HCT116 (cell line): ENCODE measurements around the gene KPNA1.
"Not testable (repeated sequence)": the region's sequence is repeated elsewhere in the genome, so short reads cannot be mapped to it uniquely, and the experiment has no call there.

Experiments used
- EZH2 ChIP-seq: fragments of 200-600 bp; sonication (generic); IDR thresholded peaks from 2 replicates; pipeline ENCODE4 v1.6.1; 2017; ENCODE audit warnings: antibody characterized with exemption, mixed run types
- EZH2phosphoT487 ChIP-seq: fragments of 200-600 bp; IDR thresholded peaks from 2 replicates; pipeline ENCODE4 v1.6.1; 2018; ENCODE audit warnings: antibody characterized with exemption, borderline replicate concordance
- POLR2A ChIP-seq: IDR thresholded peaks from 2 replicates; pipeline ENCODE4 v1.7.0; 2011; ENCODE audit warnings: borderline replicate concordance; ENCODE audit not compliant: insufficient read depth, insufficient read length; ENCODE audit errors: extremely low read depth
- POLR2AphosphoS5 ChIP-seq: IDR thresholded peaks from 2 replicates; pipeline ENCODE4 v1.6.1; 2011; ENCODE audit warnings: mild to moderate bottlenecking, low read depth, low read length, moderate library complexity
- SIN3A ChIP-seq: IDR thresholded peaks from 2 replicates; pipeline ENCODE4 v1.6.1; 2012; ENCODE audit warnings: low read depth
- SP1 ChIP-seq: IDR thresholded peaks from 2 replicates; pipeline ENCODE4 v1.6.1; 2012; ENCODE audit warnings: low read depth
- YY1 ChIP-seq: IDR thresholded peaks from 2 replicates; pipeline ENCODE4 v1.6.1; 2011; ENCODE audit warnings: low read length, low read depth, moderate library complexity, mild to moderate bottlenecking; ENCODE audit not compliant: insufficient replicate concordance; ENCODE audit errors: extremely low read depth
- TF ChIP-seq, protein P1 (sequence below), 3 experiments: fragments of 200-600 bp in 1 of 3; sonication (generic) in 1 of 3; IDR thresholded peaks in 2 of 3; conservative IDR thresholded peaks in 1 of 3; 2 replicates each; pipeline ENCODE4 v1.5.1; 2012 to 2017; ENCODE audit warnings: low read depth in 2 of 3, low read length in 2 of 3, antibody characterized with exemption in 1 of 3, borderline replicate concordance in 1 of 3, control low read depth in 1 of 3, mild to moderate bottlenecking in 1 of 3, mixed read lengths in 1 of 3, mixed run types in 1 of 3, moderate library complexity in 1 of 3; ENCODE audit not compliant: insufficient read depth in 1 of 3
- TF ChIP-seq, protein P2 (sequence below): IDR thresholded peaks from 2 replicates; pipeline ENCODE4 v1.6.1; 2012
- TF ChIP-seq, protein P3 (sequence below): IDR thresholded peaks from 2 replicates; pipeline ENCODE4 v1.6.1; 2012; ENCODE audit warnings: low read depth

DNA sequence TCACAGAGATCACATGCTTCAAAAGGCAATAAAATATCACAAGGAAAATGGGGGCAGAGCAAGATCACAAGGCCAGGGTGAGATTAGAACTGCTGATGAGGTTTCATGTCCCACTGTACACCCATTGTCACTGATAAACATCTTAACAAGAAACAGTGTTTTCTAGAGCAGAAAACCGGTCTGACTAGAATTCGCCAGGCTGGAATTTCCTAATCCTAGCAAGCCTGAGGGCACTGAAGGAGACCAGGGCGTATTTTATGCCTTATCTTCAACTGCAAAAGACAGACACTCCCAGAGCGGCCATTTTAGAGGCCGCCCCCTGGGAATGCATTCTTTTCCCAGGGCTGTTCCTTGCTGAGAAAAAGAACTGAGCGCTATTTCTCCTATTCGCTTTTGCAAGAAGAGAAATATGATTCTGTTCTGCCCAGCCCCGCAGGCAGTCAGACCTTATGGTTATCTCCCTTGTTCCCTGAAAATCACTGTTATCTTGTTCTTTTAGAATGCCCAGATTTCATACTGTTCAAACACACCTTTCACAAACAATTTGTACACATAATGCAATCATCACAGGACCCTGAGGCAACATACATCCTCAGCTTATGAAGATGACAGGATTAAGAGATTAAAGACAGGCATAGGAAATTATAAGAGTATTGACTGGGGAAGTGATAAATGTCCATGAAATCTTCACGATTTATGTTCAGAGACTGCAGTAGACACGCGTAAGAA is 70.8 kb downstream of the KPNA1 start:
- not testable (repeated sequence) for TF ChIP-seq SP1, EZH2, POLR2AphosphoS5, SIN3A, EZH2phosphoT487, POLR2A
- TF ChIP-seq, protein P1, sequence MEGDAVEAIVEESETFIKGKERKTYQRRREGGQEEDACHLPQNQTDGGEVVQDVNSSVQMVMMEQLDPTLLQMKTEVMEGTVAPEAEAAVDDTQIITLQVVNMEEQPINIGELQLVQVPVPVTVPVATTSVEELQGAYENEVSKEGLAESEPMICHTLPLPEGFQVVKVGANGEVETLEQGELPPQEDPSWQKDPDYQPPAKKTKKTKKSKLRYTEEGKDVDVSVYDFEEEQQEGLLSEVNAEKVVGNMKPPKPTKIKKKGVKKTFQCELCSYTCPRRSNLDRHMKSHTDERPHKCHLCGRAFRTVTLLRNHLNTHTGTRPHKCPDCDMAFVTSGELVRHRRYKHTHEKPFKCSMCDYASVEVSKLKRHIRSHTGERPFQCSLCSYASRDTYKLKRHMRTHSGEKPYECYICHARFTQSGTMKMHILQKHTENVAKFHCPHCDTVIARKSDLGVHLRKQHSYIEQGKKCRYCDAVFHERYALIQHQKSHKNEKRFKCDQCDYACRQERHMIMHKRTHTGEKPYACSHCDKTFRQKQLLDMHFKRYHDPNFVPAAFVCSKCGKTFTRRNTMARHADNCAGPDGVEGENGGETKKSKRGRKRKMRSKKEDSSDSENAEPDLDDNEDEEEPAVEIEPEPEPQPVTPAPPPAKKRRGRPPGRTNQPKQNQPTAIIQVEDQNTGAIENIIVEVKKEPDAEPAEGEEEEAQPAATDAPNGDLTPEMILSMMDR (IDR thresholded peaks at IDR 0.05 in 2 of 3, conservative IDR thresholded peaks at IDR 0.05 in 1 of 3; ENCODE audit: borderline replicate concordance in 1 of 3, insufficient read depth in 1 of 3, low read depth in 2 of 3, low read length in 2 of 3): not testable (repeated sequence)
- TF ChIP-seq, protein P2, sequence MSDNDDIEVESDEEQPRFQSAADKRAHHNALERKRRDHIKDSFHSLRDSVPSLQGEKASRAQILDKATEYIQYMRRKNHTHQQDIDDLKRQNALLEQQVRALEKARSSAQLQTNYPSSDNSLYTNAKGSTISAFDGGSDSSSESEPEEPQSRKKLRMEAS: not testable (repeated sequence)
- TF ChIP-seq, protein P3, sequence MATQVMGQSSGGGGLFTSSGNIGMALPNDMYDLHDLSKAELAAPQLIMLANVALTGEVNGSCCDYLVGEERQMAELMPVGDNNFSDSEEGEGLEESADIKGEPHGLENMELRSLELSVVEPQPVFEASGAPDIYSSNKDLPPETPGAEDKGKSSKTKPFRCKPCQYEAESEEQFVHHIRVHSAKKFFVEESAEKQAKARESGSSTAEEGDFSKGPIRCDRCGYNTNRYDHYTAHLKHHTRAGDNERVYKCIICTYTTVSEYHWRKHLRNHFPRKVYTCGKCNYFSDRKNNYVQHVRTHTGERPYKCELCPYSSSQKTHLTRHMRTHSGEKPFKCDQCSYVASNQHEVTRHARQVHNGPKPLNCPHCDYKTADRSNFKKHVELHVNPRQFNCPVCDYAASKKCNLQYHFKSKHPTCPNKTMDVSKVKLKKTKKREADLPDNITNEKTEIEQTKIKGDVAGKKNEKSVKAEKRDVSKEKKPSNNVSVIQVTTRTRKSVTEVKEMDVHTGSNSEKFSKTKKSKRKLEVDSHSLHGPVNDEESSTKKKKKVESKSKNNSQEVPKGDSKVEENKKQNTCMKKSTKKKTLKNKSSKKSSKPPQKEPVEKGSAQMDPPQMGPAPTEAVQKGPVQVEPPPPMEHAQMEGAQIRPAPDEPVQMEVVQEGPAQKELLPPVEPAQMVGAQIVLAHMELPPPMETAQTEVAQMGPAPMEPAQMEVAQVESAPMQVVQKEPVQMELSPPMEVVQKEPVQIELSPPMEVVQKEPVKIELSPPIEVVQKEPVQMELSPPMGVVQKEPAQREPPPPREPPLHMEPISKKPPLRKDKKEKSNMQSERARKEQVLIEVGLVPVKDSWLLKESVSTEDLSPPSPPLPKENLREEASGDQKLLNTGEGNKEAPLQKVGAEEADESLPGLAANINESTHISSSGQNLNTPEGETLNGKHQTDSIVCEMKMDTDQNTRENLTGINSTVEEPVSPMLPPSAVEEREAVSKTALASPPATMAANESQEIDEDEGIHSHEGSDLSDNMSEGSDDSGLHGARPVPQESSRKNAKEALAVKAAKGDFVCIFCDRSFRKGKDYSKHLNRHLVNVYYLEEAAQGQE: not testable (repeated sequence)
- peak; percentile 16 for TF ChIP-seq YY1
